ENCODE data around the gene TBC1D22A.

The TBC1D22A gene

GRCh38 chr22:47157486-47158270 is 395.2 kb downstream of the TBC1D22A start:
- H3K36me3 ChIP-seq (replicated peaks; ENCODE audit: insufficient read depth, low read length), result no peaks in the 10 kb centered on the region
- H3K79me2 ChIP-seq (ENCODE audit: low read length), result no peaks in the 10 kb centered on the region
- no peak overlapping the region for H3K4me3 ChIP-seq (ENCODE audit: low read length)
- no peak for DNase-seq
- no peak overlapping the region for H3K4me2 ChIP-seq (ENCODE audit: low read depth, low read length)
- no peaks in the 10 kb centered on the region for H4K20me1 ChIP-seq (ENCODE audit: insufficient read depth, low read length)
- no peaks in the 10 kb centered on the region for H3F3A ChIP-seq (ENCODE audit: insufficient read depth, low read length)
- H3K9me2 ChIP-seq (replicated peaks; ENCODE audit: insufficient read depth, low read length), result no peaks in the 10 kb centered on the region
- H3K9ac ChIP-seq (ENCODE audit: low read length), result no peak overlapping the region
- no peak overlapping the region for H3K27ac ChIP-seq (ENCODE audit: low read length)
- TF ChIP-seq EZH2 (optimal IDR thresholded peaks at IDR 0.05; ENCODE audit: low read depth, low read length) (no peak), EZH2phosphoT487 (IDR thresholded peaks at IDR 0.05; ENCODE audit: low read length) (no peak), CTCF (IDR thresholded peaks at IDR 0.05; ENCODE audit: low read length) (no peak)
- no peaks in the 10 kb centered on the region for H3K27me3 ChIP-seq (replicated peaks; ENCODE audit: insufficient read depth, low read length)
- H3K9me3 ChIP-seq (replicated peaks; ENCODE audit: insufficient read depth, low read length), result no peaks in the 10 kb centered on the region
- no peaks in the 10 kb centered on the region for H3K4me1 ChIP-seq (ENCODE audit: low read length)
- no peak overlapping the region for H2AFZ ChIP-seq (ENCODE audit: low read length)

GRCh38 chr22:47158457-47158856 is 396.0 kb downstream of the TBC1D22A start:
- no peaks in the 10 kb centered on the region for H3K36me3 ChIP-seq (replicated peaks; ENCODE audit: insufficient read depth, low read length)
- TF ChIP-seq EZH2phosphoT487 (IDR thresholded peaks at IDR 0.05; ENCODE audit: low read length) (no peak), EZH2 (optimal IDR thresholded peaks at IDR 0.05; ENCODE audit: low read depth, low read length) (no peak), CTCF (IDR thresholded peaks at IDR 0.05; ENCODE audit: low read length) (no peak)
- no peaks in the 10 kb centered on the region for H3F3A ChIP-seq (ENCODE audit: insufficient read depth, low read length)
- H4K20me1 ChIP-seq (ENCODE audit: insufficient read depth, low read length), result no peaks in the 10 kb centered on the region
- H3K79me2 ChIP-seq (ENCODE audit: low read length), result no peaks in the 10 kb centered on the region
- DNase-seq, result no peak
- H3K27ac ChIP-seq (ENCODE audit: low read length), result no peak overlapping the region
- no peak overlapping the region for H2AFZ ChIP-seq (ENCODE audit: low read length)
- H3K9me2 ChIP-seq (replicated peaks; ENCODE audit: insufficient read depth, low read length), result no peaks in the 10 kb centered on the region
- no peaks in the 10 kb centered on the region for H3K27me3 ChIP-seq (replicated peaks; ENCODE audit: insufficient read depth, low read length)
- no peaks in the 10 kb centered on the region for H3K9me3 ChIP-seq (replicated peaks; ENCODE audit: insufficient read depth, low read length)
- no peak overlapping the region for H3K4me2 ChIP-seq (ENCODE audit: low read depth, low read length)
- H3K4me3 ChIP-seq (ENCODE audit: low read length), result no peak overlapping the region
- H3K4me1 ChIP-seq (ENCODE audit: low read length), result no peaks in the 10 kb centered on the region
- no peak overlapping the region for H3K9ac ChIP-seq (ENCODE audit: low read length)

GRCh38 chr22:47159592-47159991 is 397.1 kb downstream of the TBC1D22A start:
- H3K79me2 ChIP-seq (ENCODE audit: low read length), result no peaks in the 10 kb centered on the region
- no peak overlapping the region for H3K4me2 ChIP-seq (ENCODE audit: low read depth, low read length)
- no peak overlapping the region for H3K9ac ChIP-seq (ENCODE audit: low read length)
- no peaks in the 10 kb centered on the region for H3K9me3 ChIP-seq (replicated peaks; ENCODE audit: insufficient read depth, low read length)
- no peak overlapping the region for H3K4me3 ChIP-seq (ENCODE audit: low read length)
- H3F3A ChIP-seq (ENCODE audit: insufficient read depth, low read length), result no peaks in the 10 kb centered on the region
- no peak overlapping the region for H2AFZ ChIP-seq (ENCODE audit: low read length)
- H3K27me3 ChIP-seq (replicated peaks; ENCODE audit: insufficient read depth, low read length), result no peaks in the 10 kb centered on the region
- H3K27ac ChIP-seq (ENCODE audit: low read length), result no peak overlapping the region
- no peak for DNase-seq
- H3K9me2 ChIP-seq (replicated peaks; ENCODE audit: insufficient read depth, low read length), result no peaks in the 10 kb centered on the region
- no peaks in the 10 kb centered on the region for H4K20me1 ChIP-seq (ENCODE audit: insufficient read depth, low read length)
- TF ChIP-seq CTCF (IDR thresholded peaks at IDR 0.05; ENCODE audit: low read length), result no peak
- TF ChIP-seq EZH2phosphoT487 (IDR thresholded peaks at IDR 0.05; ENCODE audit: low read length), result no peak
- TF ChIP-seq EZH2 (optimal IDR thresholded peaks at IDR 0.05; ENCODE audit: low read depth, low read length), result no peak
- H3K36me3 ChIP-seq (replicated peaks; ENCODE audit: insufficient read depth, low read length), result no peaks in the 10 kb centered on the region
- H3K4me1 ChIP-seq (ENCODE audit: low read length), result no peaks in the 10 kb centered on the region
